ENCODE data around the gene RAD51D. TPM values are rescaled to one million over a fixed set of nuclear protein-coding genes. Genes with fewer than 3 reads are reported as not detected.

RAD51D gene
- total RNA-seq, 1 donor from 2014 or later, result 14.8 TPM

- H3K9me3 Mint-ChIP-seq (ENCODE audit: unreplicated experiment), result no peaks in the 10 kb centered on the region
- H3K4me3 Mint-ChIP-seq (ENCODE audit: unreplicated experiment), result peak overlapping the region; percentile 66
- H3K36me3 Mint-ChIP-seq (ENCODE audit: unreplicated experiment), result no peaks in the 10 kb centered on the region
- no peak for DNase-seq (ENCODE audit: extremely low spot score, unreplicated experiment)
- TF ChIP-seq CTCF (IDR thresholded peaks at IDR 0.05), result no peak
- peak overlapping the region; percentile 81 for H3K27ac Mint-ChIP-seq (ENCODE audit: unreplicated experiment)
- H3K27me3 Mint-ChIP-seq (ENCODE audit: unreplicated experiment), result no peaks in the 10 kb centered on the region
- peaks cover 24% of the 10 kb centered on the region for H3K4me1 Mint-ChIP-seq (ENCODE audit: unreplicated experiment)
Observed at GRCh38 chr17:35089586-35090296, 29.9 kb downstream of the RAD51D start.

- Mint-ChIP-seq H3K9me3 (ENCODE audit: unreplicated experiment) (no peaks in the 10 kb centered on the region), H3K4me1 (ENCODE audit: unreplicated experiment) (peaks cover 24% of the 10 kb centered on the region), H3K27me3 (ENCODE audit: unreplicated experiment) (no peaks in the 10 kb centered on the region), H3K36me3 (ENCODE audit: unreplicated experiment) (no peaks in the 10 kb centered on the region), H3K4me3 (ENCODE audit: unreplicated experiment) (peak overlapping the region; percentile 88), H3K27ac (ENCODE audit: unreplicated experiment) (peak overlapping the region; percentile 94)
- peak; percentile 95 for DNase-seq (ENCODE audit: extremely low spot score, unreplicated experiment)
- peak; percentile 91 for TF ChIP-seq CTCF (IDR thresholded peaks at IDR 0.05)
Observed at GRCh38 chr17:35088881-35089585, 30.6 kb downstream of the RAD51D start.

- no peak for DNase-seq (ENCODE audit: extremely low spot score, unreplicated experiment)
- Mint-ChIP-seq H3K9me3 (ENCODE audit: unreplicated experiment) (no peaks in the 10 kb centered on the region), H3K4me3 (ENCODE audit: unreplicated experiment) (peak overlapping the region; percentile 88), H3K27me3 (ENCODE audit: unreplicated experiment) (no peaks in the 10 kb centered on the region), H3K27ac (ENCODE audit: unreplicated experiment) (peak overlapping the region; percentile 94), H3K4me1 (ENCODE audit: unreplicated experiment) (peaks cover 24% of the 10 kb centered on the region), H3K36me3 (ENCODE audit: unreplicated experiment) (no peaks in the 10 kb centered on the region)
- no peak for TF ChIP-seq CTCF (IDR thresholded peaks at IDR 0.05)
Observed at GRCh38 chr17:35088356-35088880, 31.2 kb downstream of the RAD51D start.

GRCh38 chr17:35087731-35088355 is 31.8 kb downstream of the RAD51D start:
- Mint-ChIP-seq H3K4me3 (ENCODE audit: unreplicated experiment) (peak overlapping the region; percentile 88), H3K9me3 (ENCODE audit: unreplicated experiment) (no peaks in the 10 kb centered on the region), H3K36me3 (ENCODE audit: unreplicated experiment) (no peaks in the 10 kb centered on the region), H3K4me1 (ENCODE audit: unreplicated experiment) (peaks cover 27% of the 10 kb centered on the region), H3K27ac (ENCODE audit: unreplicated experiment) (peak overlapping the region; percentile 94), H3K27me3 (ENCODE audit: unreplicated experiment) (no peaks in the 10 kb centered on the region)
- DNase-seq (ENCODE audit: extremely low spot score, unreplicated experiment), result no peak
- no peak for TF ChIP-seq CTCF (IDR thresholded peaks at IDR 0.05)

Measured in osteocyte (in vitro differentiated cells).